HUES48 (cell line): Measurements from ENCODE around the gene TRUB2.

Experiments used
- H3K27ac ChIP-seq: one replicate; pipeline ENCODE4 v1.7.0; 2013; ENCODE audit warnings: low read depth, low read length, inconsistent platforms
- H3K27me3 ChIP-seq: 2 replicates; pipeline ENCODE4 v1.6.1; 2013; ENCODE audit warnings: mild to moderate bottlenecking, low read length; ENCODE audit not compliant: control insufficient read depth, insufficient read depth
- H3K36me3 ChIP-seq: 2 replicates; pipeline ENCODE4 v1.6.1; 2013; ENCODE audit warnings: low read length; ENCODE audit not compliant: control insufficient read depth, insufficient read depth
- H3K4me1 ChIP-seq: 2 replicates; pipeline ENCODE4 v1.6.1; 2013; ENCODE audit warnings: mild to moderate bottlenecking, low read length; ENCODE audit not compliant: control insufficient read depth, insufficient read depth
- H3K4me3 ChIP-seq: 2 replicates; pipeline ENCODE4 v1.5.1; 2013; ENCODE audit warnings: mild to moderate bottlenecking, low read depth, low read length
- H3K9ac ChIP-seq: 2 replicates; pipeline ENCODE4 v1.6.1; 2013; ENCODE audit warnings: mild to moderate bottlenecking, low read depth, low read length, moderate library complexity
- H3K9me3 ChIP-seq: 2 replicates; pipeline ENCODE4 v1.6.1; 2013; ENCODE audit warnings: low read length; ENCODE audit not compliant: control insufficient read depth, insufficient read depth

The TRUB2 gene

GRCh38 chr9:128265348-128265847 lies 56.8 kb downstream of the TRUB2 start:
- H3K4me1 ChIP-seq, result no peaks in the 10 kb centered on the region
- H3K36me3 ChIP-seq, result peaks cover 49% of the 10 kb centered on the region
- no peak overlapping the region for H3K4me3 ChIP-seq
- no peaks in the 10 kb centered on the region for H3K9me3 ChIP-seq
- no peaks in the 10 kb centered on the region for H3K27me3 ChIP-seq
- no peak overlapping the region for H3K9ac ChIP-seq
- no peak overlapping the region for H3K27ac ChIP-seq

DNA sequence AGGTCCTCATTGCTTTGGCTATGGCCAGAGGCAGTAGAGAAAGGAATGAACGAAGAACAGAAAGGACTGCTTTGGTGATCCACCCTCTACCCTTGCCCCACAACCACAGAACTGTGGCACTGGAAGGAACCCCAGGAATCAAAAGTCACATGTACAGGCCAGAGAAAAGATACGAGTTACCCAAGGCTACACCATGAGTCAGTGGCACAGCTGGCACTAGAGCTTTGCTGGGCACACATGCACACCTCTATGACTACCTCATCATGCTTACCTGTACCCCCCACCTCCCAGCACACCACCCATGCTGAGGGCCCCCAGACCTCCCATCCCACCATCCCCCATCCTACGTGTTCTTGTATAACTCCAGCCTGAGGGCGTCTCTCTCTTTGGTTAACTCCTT lies 59.6 kb downstream of the TRUB2 start:
- Histone ChIP-seq H3K27ac (no peak overlapping the region), H3K4me1 (no peaks in the 10 kb centered on the region), H3K27me3 (no peaks in the 10 kb centered on the region), H3K4me3 (no peak overlapping the region), H3K36me3 (peaks cover 76% of the 10 kb centered on the region), H3K9ac (no peak overlapping the region), H3K9me3 (no peaks in the 10 kb centered on the region)

DNA sequence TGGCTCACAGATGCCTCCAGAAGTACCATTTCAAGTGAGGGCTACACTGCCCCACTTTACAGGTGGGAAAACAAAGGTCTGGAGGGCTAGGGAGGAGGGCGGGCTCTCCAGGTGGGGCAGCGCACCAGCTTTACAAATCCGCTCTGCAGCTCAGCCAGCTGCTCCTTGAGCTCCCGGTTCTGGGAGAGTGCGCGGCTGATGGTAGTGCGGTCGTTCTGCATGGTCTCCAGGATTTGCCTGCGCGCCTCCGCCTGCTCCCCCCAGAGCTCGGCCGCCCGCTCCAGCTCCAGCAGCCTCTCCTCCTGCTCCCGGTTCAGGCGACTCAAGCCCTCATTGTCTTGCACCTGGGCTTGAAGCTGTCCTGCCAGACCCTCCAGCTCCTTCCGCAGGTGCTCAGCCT lies 61.9 kb downstream of the TRUB2 start:
- no peaks in the 10 kb centered on the region for H3K4me1 ChIP-seq
- peaks cover 72% of the 10 kb centered on the region for H3K36me3 ChIP-seq
- H3K9ac ChIP-seq, result no peak overlapping the region
- no peak overlapping the region for H3K27ac ChIP-seq
- H3K9me3 ChIP-seq, result no peaks in the 10 kb centered on the region
- no peak overlapping the region for H3K4me3 ChIP-seq
- H3K27me3 ChIP-seq, result no peaks in the 10 kb centered on the region

GRCh38 chr9:128259156-128259555 lies 63.1 kb downstream of the TRUB2 start:
- no peaks in the 10 kb centered on the region for H3K27me3 ChIP-seq
- 0 out of 2 replicates have a peak, but pooled peaks cover 2% of the 10 kb centered on the region for H3K4me1 ChIP-seq
- H3K27ac ChIP-seq, result no peak overlapping the region
- H3K9me3 ChIP-seq, result no peaks in the 10 kb centered on the region
- H3K9ac ChIP-seq, result no peak overlapping the region
- peaks cover 63% of the 10 kb centered on the region for H3K36me3 ChIP-seq
- H3K4me3 ChIP-seq, result no peak overlapping the region

DNA sequence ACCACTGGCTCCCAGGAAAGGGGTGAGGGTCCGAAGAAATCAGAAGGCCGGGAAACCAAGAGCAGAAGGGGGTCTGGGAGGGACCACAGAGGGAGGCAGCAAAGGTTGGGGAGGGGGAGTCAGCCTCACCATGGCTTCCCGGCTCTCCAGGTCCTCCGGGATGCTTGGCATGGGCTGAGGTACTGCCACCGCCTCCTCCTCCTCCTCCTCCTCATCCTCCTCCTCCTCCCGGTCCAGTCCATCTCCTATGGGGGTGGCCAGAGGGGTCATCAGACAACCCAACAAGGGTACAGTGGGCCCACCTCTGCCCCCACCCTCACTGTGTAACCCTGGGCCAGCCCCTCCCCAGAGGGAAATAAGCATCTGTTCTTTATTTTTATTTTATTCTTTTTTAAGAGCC lies 63.9 kb downstream of the TRUB2 start:
- H3K4me3 ChIP-seq, result no peak overlapping the region
- H3K27ac ChIP-seq, result no peak overlapping the region
- 0 out of 2 replicates have a peak, but pooled peaks cover 2% of the 10 kb centered on the region for H3K4me1 ChIP-seq
- H3K9ac ChIP-seq, result no peak overlapping the region
- no peaks in the 10 kb centered on the region for H3K9me3 ChIP-seq
- H3K27me3 ChIP-seq, result no peaks in the 10 kb centered on the region
- H3K36me3 ChIP-seq, result peaks cover 65% of the 10 kb centered on the region

DNA sequence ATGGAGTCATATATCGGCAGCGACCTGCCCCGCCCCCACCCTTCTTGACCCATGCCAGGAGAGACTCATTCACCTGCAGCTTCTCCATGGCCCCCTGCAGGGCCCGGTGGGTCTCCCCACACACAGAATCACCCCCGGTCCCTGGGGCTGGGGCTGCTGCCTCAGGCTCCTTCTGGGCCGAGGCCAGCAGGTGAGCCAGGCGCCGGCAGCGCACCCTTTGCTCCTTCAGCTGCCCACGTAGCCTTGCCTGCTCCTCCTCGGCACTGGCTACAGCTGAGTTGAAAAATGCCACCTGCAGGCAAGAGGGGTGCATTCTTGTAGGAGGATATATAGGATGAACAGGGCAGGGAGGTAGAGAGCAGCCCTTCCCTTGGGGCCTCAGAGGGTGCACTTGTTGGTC lies 64.3 kb downstream of the TRUB2 start:
- Histone ChIP-seq H3K36me3 (peaks cover 67% of the 10 kb centered on the region), H3K4me1 (0 out of 2 replicates have a peak, but pooled peaks cover 2% of the 10 kb centered on the region), H3K27me3 (no peaks in the 10 kb centered on the region)

GRCh38 chr9:128257086-128257825 lies 65.0 kb downstream of the TRUB2 start:
- peaks cover 61% of the 10 kb centered on the region for H3K36me3 ChIP-seq
- no peak overlapping the region for H3K27ac ChIP-seq

More for the DNA sequence above, 64.3 kb downstream of the TRUB2 start:
- Histone ChIP-seq H3K4me3 (no peak overlapping the region), H3K9ac (no peak overlapping the region), H3K9me3 (no peaks in the 10 kb centered on the region), H3K27ac (no peak overlapping the region)

More at GRCh38 chr9:128257086-128257825, 65.0 kb downstream of the TRUB2 start:
- no peaks in the 10 kb centered on the region for H3K9me3 ChIP-seq
- 0 out of 2 replicates have a peak, but pooled peaks cover 2% of the 10 kb centered on the region for H3K4me1 ChIP-seq
- H3K9ac ChIP-seq, result no peak overlapping the region
- H3K4me3 ChIP-seq, result no peak overlapping the region
- no peaks in the 10 kb centered on the region for H3K27me3 ChIP-seq
